Kidney epithelial cell (primary cell): ENCODE results near the gene USP47. TPM values are rescaled to one million over a fixed set of nuclear protein-coding genes. Genes with fewer than 3 reads are reported as not detected.

Source experiments
- DNase-seq: peaks from one replicate; pipeline ENCODE4 v3.0.0-alpha.2; 2010; ENCODE audit warnings: low read depth
- H3K27me3 ChIP-seq: 2 replicates; pipeline ENCODE4 v1.6.0; 2011; ENCODE audit warnings: low read length; ENCODE audit not compliant: control insufficient read depth, insufficient read depth
- H3K36me3 ChIP-seq: 2 replicates; pipeline ENCODE4 v1.5.1; 2011; ENCODE audit warnings: low read length; ENCODE audit not compliant: control insufficient read depth, insufficient read depth
- H3K4me3 ChIP-seq: 2 replicates; pipeline ENCODE4 v1.5.1; 2011; ENCODE audit warnings: low read depth, mild to moderate bottlenecking, control low read depth, low read length
- total RNA-seq: library from RNA; depleted of rRNA; stranded (reverse); fragments of >200 nt; gene quantifications from 2 replicates; pipeline ENCODE4 v1.2.3, GENCODE V29; 2015
- TF ChIP-seq, protein P1 (sequence below): IDR thresholded peaks from 2 replicates; pipeline ENCODE4 v1.5.1; 2011; ENCODE audit warnings: mild to moderate bottlenecking, moderate library complexity, low read length, control low read depth, inconsistent platforms; ENCODE audit not compliant: insufficient read depth, poor library complexity, severe bottlenecking

The USP47 gene
- total RNA-seq, 1 donor from 2014 or later: 46.3 TPM

DNA sequence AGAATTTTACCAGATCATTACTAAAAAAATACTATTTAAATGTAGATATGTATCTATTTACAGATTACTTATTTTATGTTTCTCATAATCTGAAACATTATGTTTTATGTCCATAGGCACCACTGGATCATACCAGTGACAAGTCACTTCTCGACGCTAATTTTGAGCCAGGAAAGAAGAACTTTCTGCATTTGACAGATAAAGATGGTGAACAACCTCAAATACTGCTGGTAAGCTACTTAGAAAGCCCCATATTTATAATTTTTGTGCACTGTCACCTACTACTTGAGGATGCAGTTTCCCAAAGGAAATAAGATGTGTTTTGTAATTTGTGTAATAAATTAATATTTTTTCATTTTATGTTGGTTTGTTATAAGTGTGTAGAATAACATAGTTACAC is 42.6 kb downstream of the USP47 start:
- H3K27me3 ChIP-seq: no peaks in the 10 kb centered on the region
- TF ChIP-seq, protein P1, sequence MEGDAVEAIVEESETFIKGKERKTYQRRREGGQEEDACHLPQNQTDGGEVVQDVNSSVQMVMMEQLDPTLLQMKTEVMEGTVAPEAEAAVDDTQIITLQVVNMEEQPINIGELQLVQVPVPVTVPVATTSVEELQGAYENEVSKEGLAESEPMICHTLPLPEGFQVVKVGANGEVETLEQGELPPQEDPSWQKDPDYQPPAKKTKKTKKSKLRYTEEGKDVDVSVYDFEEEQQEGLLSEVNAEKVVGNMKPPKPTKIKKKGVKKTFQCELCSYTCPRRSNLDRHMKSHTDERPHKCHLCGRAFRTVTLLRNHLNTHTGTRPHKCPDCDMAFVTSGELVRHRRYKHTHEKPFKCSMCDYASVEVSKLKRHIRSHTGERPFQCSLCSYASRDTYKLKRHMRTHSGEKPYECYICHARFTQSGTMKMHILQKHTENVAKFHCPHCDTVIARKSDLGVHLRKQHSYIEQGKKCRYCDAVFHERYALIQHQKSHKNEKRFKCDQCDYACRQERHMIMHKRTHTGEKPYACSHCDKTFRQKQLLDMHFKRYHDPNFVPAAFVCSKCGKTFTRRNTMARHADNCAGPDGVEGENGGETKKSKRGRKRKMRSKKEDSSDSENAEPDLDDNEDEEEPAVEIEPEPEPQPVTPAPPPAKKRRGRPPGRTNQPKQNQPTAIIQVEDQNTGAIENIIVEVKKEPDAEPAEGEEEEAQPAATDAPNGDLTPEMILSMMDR: no peak
- H3K36me3 ChIP-seq: no peaks in the 10 kb centered on the region
- no peak overlapping the region for H3K4me3 ChIP-seq
- no peak for DNase-seq

DNA sequence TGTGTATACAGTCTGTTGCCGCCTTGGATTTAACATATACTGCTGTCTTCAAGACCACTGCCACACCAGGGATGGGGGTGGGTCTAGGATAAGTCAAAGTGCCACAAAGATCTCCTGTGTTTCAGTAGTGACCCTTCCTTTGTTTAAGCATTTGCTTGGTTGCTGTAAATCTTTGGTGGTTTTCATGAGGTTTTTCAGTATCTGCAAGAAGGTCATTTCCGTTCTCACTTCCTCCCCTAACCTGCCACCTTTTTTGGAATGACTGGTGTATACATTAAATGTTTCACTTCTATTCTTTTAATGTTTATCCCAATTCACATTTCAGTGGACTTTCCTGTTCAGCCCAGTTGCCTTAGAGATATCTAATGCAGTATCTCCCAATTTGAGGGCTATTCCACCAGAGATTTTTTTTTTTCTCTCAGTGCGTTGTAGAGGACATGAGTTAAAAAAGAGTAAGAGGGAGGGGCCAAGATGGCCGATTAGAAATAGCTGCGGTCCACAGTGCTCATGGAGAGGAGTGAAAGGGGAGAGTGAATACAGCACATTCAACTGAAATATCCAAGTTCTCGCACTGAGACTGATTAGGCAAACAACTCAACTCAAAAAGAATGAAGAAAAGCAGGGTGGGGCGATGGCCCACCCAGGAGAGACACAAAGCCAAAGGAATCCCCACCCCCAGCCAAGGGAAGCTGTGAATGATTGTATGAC is 43.2 kb downstream of the USP47 start:
- no peaks in the 10 kb centered on the region for H3K36me3 ChIP-seq
- no peaks in the 10 kb centered on the region for H3K27me3 ChIP-seq
- TF ChIP-seq, protein P1: no peak
- DNase-seq: no peak
- no peak overlapping the region for H3K4me3 ChIP-seq

DNA sequence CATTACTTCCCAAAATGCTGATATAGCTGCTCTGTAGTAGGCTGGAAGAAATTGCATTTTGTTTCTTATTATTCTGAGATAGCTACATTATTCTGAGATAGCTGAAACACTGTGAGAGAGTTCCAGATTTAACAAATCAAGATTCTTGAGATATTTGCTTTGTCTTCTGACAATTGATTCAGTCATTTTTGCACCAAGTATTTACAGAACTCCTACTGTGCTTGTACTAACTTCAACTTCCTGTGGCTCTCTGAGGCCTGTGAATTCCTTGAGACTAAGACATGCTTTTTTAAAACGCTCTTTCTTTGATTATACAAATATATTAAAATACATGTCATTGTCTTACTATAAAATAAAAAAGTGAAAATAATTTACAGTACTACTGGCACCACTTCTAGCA is 52.7 kb downstream of the USP47 start:
- H3K36me3 ChIP-seq: no peaks in the 10 kb centered on the region
- H3K27me3 ChIP-seq: no peaks in the 10 kb centered on the region
- H3K4me3 ChIP-seq: no peak overlapping the region
- TF ChIP-seq, protein P1: no peak
- no peak for DNase-seq

DNA sequence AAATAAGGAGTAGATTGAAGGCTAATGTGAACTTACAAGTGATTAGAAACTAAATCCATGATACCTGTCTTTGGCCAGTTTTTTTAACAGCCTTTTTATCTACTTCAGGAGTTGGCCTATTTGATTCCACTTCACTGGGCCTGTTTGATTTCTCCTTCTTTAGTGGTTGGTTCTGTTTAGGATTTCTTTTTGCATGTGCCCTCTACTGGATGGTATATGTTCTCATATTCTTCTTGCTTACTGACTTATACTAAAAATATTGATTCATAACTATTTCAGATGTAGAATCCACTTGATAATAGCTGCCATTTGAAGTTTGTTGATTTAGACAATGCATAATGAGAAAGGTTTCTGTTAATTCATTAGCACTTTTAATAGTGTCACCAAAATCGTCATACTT is 53.9 kb downstream of the USP47 start:
- Histone ChIP-seq H3K27me3 (no peaks in the 10 kb centered on the region), H3K36me3 (no peaks in the 10 kb centered on the region), H3K4me3 (no peak overlapping the region)
- TF ChIP-seq, protein P1: no peak
- no peak for DNase-seq

DNA sequence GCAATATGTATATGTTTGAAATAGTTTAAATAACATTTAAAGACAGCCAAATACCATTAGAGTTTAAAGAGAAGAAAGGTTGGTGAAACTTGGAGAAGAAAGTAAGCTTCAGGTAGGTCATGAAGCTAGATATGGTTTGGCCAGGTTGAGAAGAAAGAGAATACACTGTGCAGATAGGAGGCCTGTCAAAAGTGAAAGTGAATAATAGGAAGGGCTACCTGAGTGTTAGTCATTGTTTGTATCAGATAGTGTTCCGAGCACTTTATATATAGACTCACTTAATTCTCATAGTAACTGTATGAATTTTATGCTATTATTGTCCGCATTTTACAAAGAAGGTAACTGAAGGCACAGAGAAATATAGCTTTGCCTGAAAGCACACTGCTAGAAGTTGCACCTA is 56.9 kb downstream of the USP47 start:
- Histone ChIP-seq H3K4me3 (no peak overlapping the region), H3K27me3 (no peaks in the 10 kb centered on the region), H3K36me3 (no peaks in the 10 kb centered on the region)
- TF ChIP-seq, protein P1: no peak
- no peak for DNase-seq

DNA sequence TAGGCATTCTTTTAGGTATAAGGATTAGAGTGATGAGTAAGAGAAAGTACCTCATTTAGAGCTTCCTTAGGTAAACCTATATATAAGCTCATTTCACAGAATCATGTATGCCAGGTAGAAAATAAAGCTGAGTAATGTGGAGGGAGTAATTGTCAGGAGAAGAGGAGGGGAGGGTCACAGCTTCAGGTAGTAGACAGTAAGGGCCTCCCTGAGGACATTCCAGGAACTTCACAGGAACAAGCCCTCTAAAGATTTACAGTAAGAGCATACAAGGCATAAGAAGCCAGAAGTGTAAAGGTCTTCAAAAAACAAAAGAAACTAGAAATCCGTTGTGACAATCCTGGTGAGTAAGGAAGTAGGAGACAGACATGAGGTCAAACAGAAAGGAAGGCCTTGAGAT is 57.6 kb downstream of the USP47 start:
- TF ChIP-seq, protein P1: peak; percentile 3
- no peaks in the 10 kb centered on the region for H3K36me3 ChIP-seq
- no peaks in the 10 kb centered on the region for H3K27me3 ChIP-seq
- DNase-seq: no peak
- no peak overlapping the region for H3K4me3 ChIP-seq
